WTC11 (cell line): Measurements from ENCODE around the gene FKBP5. TPM values are rescaled to one million over a fixed set of nuclear protein-coding genes. Genes with fewer than 3 reads are reported as not detected.

Source experiments
- ATAC-seq: fragments of 200-7000 bp; cut with Tn5 transposase; 2 replicates; pipeline ENCODE4 v1.10.0; 2021; ENCODE audit warnings: mild to moderate bottlenecking, moderate library complexity
- CTCF ChIA-PET: fragments of 300-600 bp; sonication (Branson Sonifier 250); formaldehyde crosslinking; loops from one replicate; lab custom pipeline; 2021; ENCODE audit warnings: antibody characterized with exemption; lab: Charles Lee
- POLR2A ChIA-PET: fragments of 350-600 bp; sonication (Branson Sonifier 250); formaldehyde crosslinking; loops from one replicate; lab custom pipeline; 2021; ENCODE audit warnings: antibody characterized with exemption; lab: Charles Lee
- DNase-seq: peaks from one replicate; pipeline ENCODE4 v3.0.0; 2021; ENCODE audit warnings: low spot score
- H3K27ac Mint-ChIP-seq: 2 replicates; pipeline ENCODE4 v1.8.0; 2021; ENCODE audit warnings: mixed read lengths
- H3K27me3 Mint-ChIP-seq: 2 replicates; pipeline ENCODE4 v1.8.0; 2021; ENCODE audit warnings: low read depth, mild to moderate bottlenecking, moderate library complexity, mixed read lengths
- H3K36me3 Mint-ChIP-seq: 2 replicates; pipeline ENCODE4 v1.8.0; 2021; ENCODE audit warnings: mixed read lengths
- H3K4me1 Mint-ChIP-seq: 2 replicates; pipeline ENCODE4 v1.8.0; 2022; ENCODE audit warnings: mixed read lengths
- H3K4me3 Mint-ChIP-seq: 2 replicates; pipeline ENCODE4 v1.8.0; 2021; ENCODE audit warnings: mild to moderate bottlenecking, moderate library complexity, mixed read lengths
- H3K9me3 Mint-ChIP-seq: 2 replicates; pipeline ENCODE4 v1.8.0; 2021; ENCODE audit warnings: mixed read lengths
- CREM ChIP-seq: sonication (generic); formaldehyde crosslinking; IDR thresholded peaks from 2 replicates; pipeline ENCODE4 v1.8.1; 2022; ENCODE audit warnings: mild to moderate bottlenecking, missing genetic modification reagents, moderate library complexity
- ERG ChIP-seq: fragments of 250-450 bp; sonication (Bioruptor Pico); IDR thresholded peaks from 2 replicates; pipeline ENCODE4 v1.8.0; 2021; ENCODE audit warnings: mild to moderate bottlenecking
- ESRRA ChIP-seq: sonication (generic); formaldehyde crosslinking; IDR thresholded peaks from 2 replicates; pipeline ENCODE4 v1.8.1; 2022; ENCODE audit warnings: mild to moderate bottlenecking, missing genetic modification reagents, borderline replicate concordance
- FOXJ3 ChIP-seq: sonication (generic); formaldehyde crosslinking; IDR thresholded peaks from 2 replicates; pipeline ENCODE4 v1.9.0; 2021; ENCODE audit warnings: missing genetic modification reagents, mild to moderate bottlenecking, borderline replicate concordance
- FOXP4 ChIP-seq: sonication (generic); formaldehyde crosslinking; IDR thresholded peaks from 2 replicates; pipeline ENCODE4 v1.8.0; 2022; ENCODE audit warnings: mild to moderate bottlenecking, missing genetic modification reagents
- HMGXB4 ChIP-seq: sonication (generic); formaldehyde crosslinking; IDR thresholded peaks from 2 replicates; pipeline ENCODE4 v1.8.1; 2023; ENCODE audit warnings: mild to moderate bottlenecking, moderate library complexity, missing genetic modification reagents
- JUN ChIP-seq: sonication (generic); formaldehyde crosslinking; IDR thresholded peaks from 2 replicates; pipeline ENCODE4 v1.8.0; 2023; ENCODE audit warnings: mild to moderate bottlenecking, missing genetic modification reagents
- NR3C1 ChIP-seq: sonication (generic); formaldehyde crosslinking; conservative IDR thresholded peaks from 2 replicates; pipeline ENCODE4 v1.8.1; 2023; ENCODE audit warnings: low read depth, mild to moderate bottlenecking, missing genetic modification reagents
- USF1 ChIP-seq: sonication (generic); formaldehyde crosslinking; IDR thresholded peaks from 2 replicates; pipeline ENCODE4 v1.8.0; 2022; ENCODE audit warnings: mild to moderate bottlenecking, missing genetic modification reagents
- ZBTB43 ChIP-seq: sonication (generic); formaldehyde crosslinking; IDR thresholded peaks from 2 replicates; pipeline ENCODE4 v1.8.1; 2023; ENCODE audit warnings: mild to moderate bottlenecking, missing genetic modification reagents
- ZNF138 ChIP-seq: sonication (generic); formaldehyde crosslinking; conservative IDR thresholded peaks from 2 replicates; pipeline ENCODE4 v1.8.1; 2022; ENCODE audit warnings: mild to moderate bottlenecking, moderate library complexity, missing genetic modification reagents
- ZNF396 ChIP-seq: fragments of 250-450 bp; sonication (Bioruptor Pico); IDR thresholded peaks from 2 replicates; pipeline ENCODE4 v1.8.0; 2021; ENCODE audit warnings: mild to moderate bottlenecking, moderate library complexity, borderline replicate concordance
- total RNA-seq: library from RNA; stranded (reverse); gene quantifications from 3 replicates; pipeline ENCODE4 v1.2.3, GENCODE V29; 2021
- TF ChIP-seq, protein P1 (sequence below): fragments of 200-600 bp; IDR thresholded peaks from 2 replicates; pipeline ENCODE4 v1.8.0; 2022; ENCODE audit warnings: antibody characterized with exemption
- TF ChIP-seq, protein P2 (sequence below): sonication (generic); formaldehyde crosslinking; IDR thresholded peaks from 2 replicates; pipeline ENCODE4 v1.8.0; 2023; ENCODE audit warnings: missing genetic modification reagents, mild to moderate bottlenecking, borderline replicate concordance
- TF ChIP-seq, protein P3 (sequence below): sonication (generic); formaldehyde crosslinking; conservative IDR thresholded peaks from 2 replicates; pipeline ENCODE4 v1.8.1; 2023; ENCODE audit warnings: mild to moderate bottlenecking, low read depth, missing genetic modification reagents, moderate library complexity

The FKBP5 gene
- total RNA-seq, 1 experiment from 2014 or later = 27.2 TPM

GRCh38 chr6:35711731-35712130 lies 23.0 kb upstream of the FKBP5 start:
- H3K27me3 Mint-ChIP-seq = no peaks in the 10 kb centered on the region
- TF ChIP-seq, protein P1, sequence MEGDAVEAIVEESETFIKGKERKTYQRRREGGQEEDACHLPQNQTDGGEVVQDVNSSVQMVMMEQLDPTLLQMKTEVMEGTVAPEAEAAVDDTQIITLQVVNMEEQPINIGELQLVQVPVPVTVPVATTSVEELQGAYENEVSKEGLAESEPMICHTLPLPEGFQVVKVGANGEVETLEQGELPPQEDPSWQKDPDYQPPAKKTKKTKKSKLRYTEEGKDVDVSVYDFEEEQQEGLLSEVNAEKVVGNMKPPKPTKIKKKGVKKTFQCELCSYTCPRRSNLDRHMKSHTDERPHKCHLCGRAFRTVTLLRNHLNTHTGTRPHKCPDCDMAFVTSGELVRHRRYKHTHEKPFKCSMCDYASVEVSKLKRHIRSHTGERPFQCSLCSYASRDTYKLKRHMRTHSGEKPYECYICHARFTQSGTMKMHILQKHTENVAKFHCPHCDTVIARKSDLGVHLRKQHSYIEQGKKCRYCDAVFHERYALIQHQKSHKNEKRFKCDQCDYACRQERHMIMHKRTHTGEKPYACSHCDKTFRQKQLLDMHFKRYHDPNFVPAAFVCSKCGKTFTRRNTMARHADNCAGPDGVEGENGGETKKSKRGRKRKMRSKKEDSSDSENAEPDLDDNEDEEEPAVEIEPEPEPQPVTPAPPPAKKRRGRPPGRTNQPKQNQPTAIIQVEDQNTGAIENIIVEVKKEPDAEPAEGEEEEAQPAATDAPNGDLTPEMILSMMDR = no peak
- no peak for TF ChIP-seq USF1 (CRISPR knock-in tag)
- TF ChIP-seq ZNF138 (CRISPR knock-in tag) = no peak
- TF ChIP-seq FOXP4 (CRISPR knock-in tag) = no peak
- TF ChIP-seq ERG (CRISPR knock-in tag) = no peak
- TF ChIP-seq, protein P2, sequence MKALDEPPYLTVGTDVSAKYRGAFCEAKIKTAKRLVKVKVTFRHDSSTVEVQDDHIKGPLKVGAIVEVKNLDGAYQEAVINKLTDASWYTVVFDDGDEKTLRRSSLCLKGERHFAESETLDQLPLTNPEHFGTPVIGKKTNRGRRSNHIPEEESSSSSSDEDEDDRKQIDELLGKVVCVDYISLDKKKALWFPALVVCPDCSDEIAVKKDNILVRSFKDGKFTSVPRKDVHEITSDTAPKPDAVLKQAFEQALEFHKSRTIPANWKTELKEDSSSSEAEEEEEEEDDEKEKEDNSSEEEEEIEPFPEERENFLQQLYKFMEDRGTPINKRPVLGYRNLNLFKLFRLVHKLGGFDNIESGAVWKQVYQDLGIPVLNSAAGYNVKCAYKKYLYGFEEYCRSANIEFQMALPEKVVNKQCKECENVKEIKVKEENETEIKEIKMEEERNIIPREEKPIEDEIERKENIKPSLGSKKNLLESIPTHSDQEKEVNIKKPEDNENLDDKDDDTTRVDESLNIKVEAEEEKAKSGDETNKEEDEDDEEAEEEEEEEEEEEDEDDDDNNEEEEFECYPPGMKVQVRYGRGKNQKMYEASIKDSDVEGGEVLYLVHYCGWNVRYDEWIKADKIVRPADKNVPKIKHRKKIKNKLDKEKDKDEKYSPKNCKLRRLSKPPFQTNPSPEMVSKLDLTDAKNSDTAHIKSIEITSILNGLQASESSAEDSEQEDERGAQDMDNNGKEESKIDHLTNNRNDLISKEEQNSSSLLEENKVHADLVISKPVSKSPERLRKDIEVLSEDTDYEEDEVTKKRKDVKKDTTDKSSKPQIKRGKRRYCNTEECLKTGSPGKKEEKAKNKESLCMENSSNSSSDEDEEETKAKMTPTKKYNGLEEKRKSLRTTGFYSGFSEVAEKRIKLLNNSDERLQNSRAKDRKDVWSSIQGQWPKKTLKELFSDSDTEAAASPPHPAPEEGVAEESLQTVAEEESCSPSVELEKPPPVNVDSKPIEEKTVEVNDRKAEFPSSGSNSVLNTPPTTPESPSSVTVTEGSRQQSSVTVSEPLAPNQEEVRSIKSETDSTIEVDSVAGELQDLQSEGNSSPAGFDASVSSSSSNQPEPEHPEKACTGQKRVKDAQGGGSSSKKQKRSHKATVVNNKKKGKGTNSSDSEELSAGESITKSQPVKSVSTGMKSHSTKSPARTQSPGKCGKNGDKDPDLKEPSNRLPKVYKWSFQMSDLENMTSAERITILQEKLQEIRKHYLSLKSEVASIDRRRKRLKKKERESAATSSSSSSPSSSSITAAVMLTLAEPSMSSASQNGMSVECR (CRISPR knock-in tag) = no peak
- no peak for TF ChIP-seq FOXJ3 (CRISPR knock-in tag)
- TF ChIP-seq, protein P3, sequence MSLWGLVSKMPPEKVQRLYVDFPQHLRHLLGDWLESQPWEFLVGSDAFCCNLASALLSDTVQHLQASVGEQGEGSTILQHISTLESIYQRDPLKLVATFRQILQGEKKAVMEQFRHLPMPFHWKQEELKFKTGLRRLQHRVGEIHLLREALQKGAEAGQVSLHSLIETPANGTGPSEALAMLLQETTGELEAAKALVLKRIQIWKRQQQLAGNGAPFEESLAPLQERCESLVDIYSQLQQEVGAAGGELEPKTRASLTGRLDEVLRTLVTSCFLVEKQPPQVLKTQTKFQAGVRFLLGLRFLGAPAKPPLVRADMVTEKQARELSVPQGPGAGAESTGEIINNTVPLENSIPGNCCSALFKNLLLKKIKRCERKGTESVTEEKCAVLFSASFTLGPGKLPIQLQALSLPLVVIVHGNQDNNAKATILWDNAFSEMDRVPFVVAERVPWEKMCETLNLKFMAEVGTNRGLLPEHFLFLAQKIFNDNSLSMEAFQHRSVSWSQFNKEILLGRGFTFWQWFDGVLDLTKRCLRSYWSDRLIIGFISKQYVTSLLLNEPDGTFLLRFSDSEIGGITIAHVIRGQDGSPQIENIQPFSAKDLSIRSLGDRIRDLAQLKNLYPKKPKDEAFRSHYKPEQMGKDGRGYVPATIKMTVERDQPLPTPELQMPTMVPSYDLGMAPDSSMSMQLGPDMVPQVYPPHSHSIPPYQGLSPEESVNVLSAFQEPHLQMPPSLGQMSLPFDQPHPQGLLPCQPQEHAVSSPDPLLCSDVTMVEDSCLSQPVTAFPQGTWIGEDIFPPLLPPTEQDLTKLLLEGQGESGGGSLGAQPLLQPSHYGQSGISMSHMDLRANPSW (CRISPR knock-in tag) = no peak
- no peak for TF ChIP-seq ZNF396 (CRISPR knock-in tag)
- TF ChIP-seq HMGXB4 (CRISPR knock-in tag) = no peak
- TF ChIP-seq NR3C1 (CRISPR knock-in tag) = no peak
- no peak for TF ChIP-seq CREM
- TF ChIP-seq ZBTB43 (CRISPR knock-in tag) = no peak
- TF ChIP-seq ESRRA (CRISPR knock-in tag) = no peak
- TF ChIP-seq JUN (CRISPR knock-in tag) = no peak
- H3K9me3 Mint-ChIP-seq = peaks cover 5% of the 10 kb centered on the region
- peaks cover 8% of the 10 kb centered on the region for H3K4me1 Mint-ChIP-seq
- POLR2A ChIA-PET = no interaction called here
- no peak overlapping the region for H3K27ac Mint-ChIP-seq
- no peaks in the 10 kb centered on the region for H3K36me3 Mint-ChIP-seq
- H3K4me3 Mint-ChIP-seq = no peak overlapping the region
- no peak for DNase-seq
- ATAC-seq = no peak
- CTCF ChIA-PET = interaction anchor here (1.4 kb wide), 1 partner anchor 159 kb away, joined by 4 read pairs; no protein-coding TSS in a partner anchor
